HG03097 (cell line): ENCODE results near the gene MEP1A.

Experiments
- ATAC-seq: cut with Tn5 transposase; IDR thresholded peaks from one replicate; pipeline ENCODE4 v1.9.1; 2021; ENCODE audit not compliant: unreplicated experiment, low FRiP score

MEP1A gene

DNA sequence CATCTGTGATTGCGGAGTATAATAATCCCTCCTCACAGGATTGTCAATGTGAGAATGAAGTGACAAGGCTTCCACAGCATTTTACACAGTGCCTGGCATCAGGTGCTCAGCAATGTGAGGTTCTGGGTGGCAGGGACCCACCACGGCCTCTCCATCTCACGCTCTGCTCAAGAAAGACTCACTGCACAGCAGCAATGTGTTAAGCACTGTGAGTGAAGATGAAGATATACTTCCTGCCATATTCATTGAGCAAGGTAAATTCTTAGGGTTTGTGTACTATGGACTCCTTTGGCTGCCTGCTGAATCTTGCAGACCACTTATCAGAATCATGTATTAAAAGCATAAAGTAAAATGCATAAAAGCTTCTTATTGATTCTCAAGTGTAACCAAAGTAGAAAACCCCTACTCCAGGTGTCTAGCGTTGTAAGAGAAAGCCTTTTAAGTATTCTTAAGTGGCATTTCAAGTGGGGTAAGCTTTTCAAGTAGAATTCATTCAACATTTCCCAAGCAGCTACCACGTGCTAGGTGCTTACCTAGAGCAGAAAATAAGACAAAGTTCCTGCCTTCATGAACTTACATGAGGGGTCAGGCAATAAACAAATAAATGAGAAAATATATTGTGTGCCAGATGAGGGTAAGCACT lies 17.0 kb upstream of the MEP1A start:
- ATAC-seq: no peak

DNA sequence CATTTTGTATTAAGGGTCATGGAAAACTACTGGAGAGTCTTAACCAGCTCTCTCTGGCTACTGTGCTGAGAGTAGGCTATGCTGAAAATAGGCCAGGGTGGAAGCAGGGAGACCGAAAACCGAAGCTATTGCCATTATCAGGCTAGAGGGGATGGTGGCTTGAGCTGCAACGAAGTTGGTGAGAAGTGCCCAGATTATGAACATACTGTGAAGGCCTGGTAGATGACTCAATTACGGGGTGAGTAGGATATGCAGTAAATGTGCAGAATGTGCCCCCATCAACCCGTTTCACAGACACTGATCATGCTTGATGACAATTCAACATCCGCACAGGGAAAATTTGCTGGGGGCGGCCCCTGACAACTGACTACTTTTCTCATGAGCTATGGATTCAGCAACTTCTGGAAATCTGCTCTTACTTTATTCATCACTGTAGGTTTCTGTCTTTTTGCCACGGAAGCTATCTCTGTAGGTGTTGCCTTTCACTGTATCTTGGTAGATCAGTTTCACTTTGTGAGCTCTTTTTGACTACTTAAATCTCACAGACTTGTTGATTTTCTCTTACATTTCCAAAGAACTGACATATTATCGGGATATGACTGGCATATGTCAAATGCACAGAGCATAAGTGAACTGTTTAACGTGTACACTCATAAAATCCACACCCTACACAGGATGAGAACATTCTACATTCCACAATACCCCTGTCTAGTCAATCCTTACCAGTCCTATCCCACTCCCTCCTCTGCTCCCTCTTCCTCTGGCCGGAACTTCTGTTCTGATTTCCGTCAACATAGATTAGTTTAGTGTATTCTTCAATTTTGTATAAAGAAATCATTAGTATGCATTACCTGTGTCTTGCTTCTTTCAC lies 15.5 kb upstream of the MEP1A start:
- ATAC-seq: no peak

- ATAC-seq: no peak
These were observed 11.5 kb upstream of the MEP1A start for GRCh38 chr6:46781478-46782378.

DNA sequence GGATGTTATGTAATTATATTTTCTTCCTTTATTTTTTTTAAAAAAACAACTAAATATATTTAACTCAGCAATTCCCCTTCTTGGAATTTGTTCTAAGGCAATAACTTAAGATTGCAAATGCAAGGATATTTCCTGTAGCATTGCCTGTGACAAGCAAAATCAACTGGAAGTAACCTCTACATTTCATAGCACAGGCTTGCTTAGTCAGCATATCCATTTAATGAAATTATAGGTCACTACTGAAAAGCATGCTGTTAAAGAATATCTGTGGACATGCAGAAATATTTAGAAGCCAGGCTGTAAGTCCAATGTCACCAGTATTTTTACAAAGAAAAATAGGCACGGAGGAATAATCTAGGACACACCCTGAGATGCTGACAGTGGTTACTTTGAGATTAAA lies 8.7 kb upstream of the MEP1A start:
- no peak for ATAC-seq

GRCh38 chr6:46787871-46788540 lies 5.2 kb upstream of the MEP1A start:
- ATAC-seq: no peak

DNA sequence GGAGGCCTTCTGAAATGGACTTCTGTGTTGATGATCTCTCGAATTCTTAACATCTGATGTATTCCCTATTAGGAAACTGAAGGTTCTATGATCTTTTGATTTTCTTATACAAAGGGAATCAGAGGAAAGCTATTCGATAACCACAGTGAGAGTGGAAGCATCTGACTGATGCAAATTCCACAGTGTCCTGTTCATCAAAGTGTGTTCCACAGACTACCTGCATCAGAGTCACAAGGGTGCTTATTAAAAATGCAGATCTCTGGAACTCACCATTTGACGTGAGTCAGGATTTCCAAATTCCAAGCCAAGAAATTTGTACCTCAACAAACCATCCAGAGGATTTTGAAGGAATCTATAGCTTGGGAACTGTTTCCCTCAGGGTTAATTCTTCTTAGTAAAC lies 4.4 kb upstream of the MEP1A start:
- ATAC-seq: no peak

DNA sequence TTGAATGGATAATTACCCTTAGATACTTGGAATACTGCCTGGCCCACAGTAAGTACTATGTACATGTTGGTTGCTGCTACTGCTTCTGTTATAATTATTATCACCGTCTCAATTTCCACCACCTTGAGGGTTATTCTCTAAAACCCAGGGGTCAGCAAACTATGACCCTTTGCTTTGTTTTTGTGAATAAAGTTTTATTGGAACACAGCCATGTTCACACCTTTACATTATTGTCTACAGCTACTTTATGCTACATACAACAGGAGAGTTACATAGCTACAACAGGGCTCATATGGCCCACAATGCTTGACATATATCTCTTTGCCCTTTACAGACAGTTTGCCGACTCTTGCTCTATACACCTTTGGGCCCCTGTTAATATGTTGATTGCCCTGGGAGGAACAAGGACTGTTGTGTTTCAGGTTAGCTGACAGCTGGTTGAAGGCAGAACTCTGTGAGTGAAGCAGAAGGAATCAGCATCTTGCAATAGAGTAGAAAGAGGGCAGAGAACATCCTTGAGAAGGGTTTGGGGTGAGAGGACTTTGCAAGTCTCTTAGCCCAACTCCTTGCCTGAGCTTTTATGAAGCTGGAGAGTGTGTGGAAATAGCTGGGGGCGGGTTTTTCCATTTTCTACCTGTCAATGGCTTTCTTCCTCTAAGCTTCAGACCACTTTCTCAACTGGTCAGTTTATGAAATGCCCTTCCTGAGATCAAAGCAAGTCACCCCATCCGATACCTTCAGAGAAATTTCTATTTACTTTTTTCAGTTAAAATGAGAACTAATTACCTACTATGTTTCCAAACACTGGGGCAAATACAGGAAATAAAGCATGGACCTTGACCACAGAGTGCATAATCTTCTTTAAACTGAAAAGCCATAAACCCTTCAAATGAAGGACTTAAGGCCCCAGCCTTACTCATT lies 3.5 kb upstream of the MEP1A start:
- ATAC-seq: no peak

- no peak for ATAC-seq
These were observed 2.8 kb upstream of the MEP1A start for GRCh38 chr6:46790355-46790874.

DNA sequence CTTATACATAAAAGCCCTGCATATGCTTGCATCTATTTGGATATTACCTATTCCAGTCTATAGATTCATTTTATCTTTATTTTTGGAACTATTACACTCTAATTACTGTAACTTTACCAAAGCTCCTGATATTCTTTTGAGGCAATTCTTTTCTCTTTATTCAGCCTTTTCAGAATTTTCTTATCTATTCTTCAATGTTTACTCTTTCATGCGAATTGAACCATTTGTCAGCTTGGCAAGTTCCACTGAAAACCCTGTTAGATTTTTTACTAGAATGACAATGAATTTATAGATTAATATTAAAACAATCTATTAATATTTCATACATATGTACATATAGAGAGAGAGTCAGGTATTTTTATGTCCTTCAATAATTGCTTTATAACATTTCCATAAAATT lies 554 bp upstream of the MEP1A start:
- ATAC-seq: no peak

GRCh38 chr6:46794068-46794467 lies 879 bp downstream of the MEP1A start:
- ATAC-seq: no peak

DNA sequence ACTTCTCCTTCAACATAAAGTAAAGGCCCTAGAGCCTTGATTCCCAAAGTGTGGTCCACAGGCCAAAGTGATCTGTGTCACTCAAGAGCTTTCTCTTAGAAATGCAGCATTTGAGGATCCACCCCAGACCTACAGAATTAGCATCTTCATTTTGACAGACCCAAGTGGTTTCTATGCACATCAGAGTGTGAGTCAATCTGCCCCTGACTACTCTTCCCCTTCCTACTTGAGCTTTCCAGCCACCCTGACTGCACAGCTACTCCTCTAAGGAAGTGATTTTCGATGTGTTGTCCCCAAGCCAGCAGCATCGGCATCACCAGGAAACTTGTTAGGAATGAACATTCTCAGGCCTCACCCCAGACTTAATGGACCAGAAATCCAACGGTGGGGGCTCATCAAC lies 2.6 kb downstream of the MEP1A start:
- ATAC-seq: no peak

DNA sequence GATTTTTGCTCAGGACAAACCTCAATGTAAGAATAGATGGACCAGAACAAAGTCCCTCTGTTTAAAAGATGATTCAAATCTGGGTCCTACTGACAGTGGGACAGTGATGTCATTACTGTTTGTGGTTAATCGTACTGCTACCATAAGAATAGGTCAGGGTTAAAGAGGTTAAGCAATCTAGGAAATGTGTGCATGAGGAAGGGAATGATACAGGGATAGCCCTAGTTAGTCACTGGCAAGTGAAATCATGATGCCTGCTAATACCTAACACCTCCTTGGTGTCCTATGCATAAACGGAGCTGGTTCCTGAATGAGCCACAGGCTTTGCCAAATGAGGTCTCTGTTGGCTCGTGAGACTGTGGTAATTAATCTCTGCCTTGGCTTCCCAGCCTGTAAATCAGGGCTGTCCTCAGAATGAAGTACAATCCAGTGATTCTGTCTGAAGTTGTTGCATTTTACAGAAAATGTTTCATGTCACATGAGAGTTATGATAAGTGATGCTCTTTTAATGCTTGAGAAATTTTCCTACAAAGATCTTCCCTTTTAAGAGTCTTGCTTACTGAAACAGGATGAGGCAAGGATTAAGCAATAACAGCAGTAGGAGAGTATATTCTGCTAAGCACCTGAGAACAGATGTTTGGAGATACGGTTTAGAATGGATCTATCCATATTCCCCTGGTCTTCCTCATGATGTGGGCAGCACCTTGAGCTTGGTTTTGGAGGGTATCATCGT lies 3.8 kb downstream of the MEP1A start:
- no peak for ATAC-seq

DNA sequence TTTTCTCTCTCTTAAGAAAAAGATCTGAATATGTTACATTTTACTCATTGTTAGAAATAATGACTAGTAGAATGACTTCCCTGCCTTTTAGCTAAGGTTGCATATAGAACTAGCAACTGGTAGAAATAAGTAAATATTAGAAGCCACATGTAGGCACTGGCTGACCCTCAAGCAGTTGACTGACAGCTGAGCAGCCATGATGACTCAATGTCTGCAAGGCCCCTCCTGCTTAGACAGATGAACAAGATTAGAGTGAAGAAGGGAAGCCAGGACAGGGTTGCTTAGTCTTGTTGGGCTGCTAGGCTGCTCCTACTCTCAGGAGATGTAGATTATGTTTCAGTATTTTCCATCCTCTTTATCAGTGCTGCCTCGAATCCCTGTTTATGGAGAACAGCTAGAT lies 6.5 kb downstream of the MEP1A start:
- no peak for ATAC-seq

GRCh38 chr6:46808806-46809205 lies 15.6 kb downstream of the MEP1A start:
- no peak for ATAC-seq

GRCh38 chr6:46815130-46815529 lies 21.9 kb downstream of the MEP1A start:
- ATAC-seq: no peak

- ATAC-seq: no peak
These were observed 23.4 kb downstream of the MEP1A start for GRCh38 chr6:46816626-46817025.

GRCh38 chr6:46819561-46819960 lies 26.4 kb downstream of the MEP1A start:
- no peak for ATAC-seq

- no peak for ATAC-seq
These were observed 28.3 kb downstream of the MEP1A start for GRCh38 chr6:46821458-46821881.

- ATAC-seq: no peak
These were observed 35.8 kb downstream of the MEP1A start for GRCh38 chr6:46828939-46829338.
